GM19468 (cell line): ENCODE measurements around the gene MAGI3.
"Not testable (repeated sequence)": the region's sequence is repeated elsewhere in the genome, so short reads cannot be mapped to it uniquely, and the experiment has no call there.

Experiments
- ATAC-seq: cut with Tn5 transposase; IDR thresholded peaks from one replicate; pipeline ENCODE4 v1.9.1; 2021; ENCODE audit warnings: mild to moderate bottlenecking, moderate library complexity, moderate number of reproducible peaks; ENCODE audit not compliant: unreplicated experiment; ENCODE audit errors: extremely low read depth

MAGI3 gene

GRCh38 chr1:113437554-113438341, 47.4 kb downstream of the MAGI3 start:
- ATAC-seq, result no peak

DNA sequence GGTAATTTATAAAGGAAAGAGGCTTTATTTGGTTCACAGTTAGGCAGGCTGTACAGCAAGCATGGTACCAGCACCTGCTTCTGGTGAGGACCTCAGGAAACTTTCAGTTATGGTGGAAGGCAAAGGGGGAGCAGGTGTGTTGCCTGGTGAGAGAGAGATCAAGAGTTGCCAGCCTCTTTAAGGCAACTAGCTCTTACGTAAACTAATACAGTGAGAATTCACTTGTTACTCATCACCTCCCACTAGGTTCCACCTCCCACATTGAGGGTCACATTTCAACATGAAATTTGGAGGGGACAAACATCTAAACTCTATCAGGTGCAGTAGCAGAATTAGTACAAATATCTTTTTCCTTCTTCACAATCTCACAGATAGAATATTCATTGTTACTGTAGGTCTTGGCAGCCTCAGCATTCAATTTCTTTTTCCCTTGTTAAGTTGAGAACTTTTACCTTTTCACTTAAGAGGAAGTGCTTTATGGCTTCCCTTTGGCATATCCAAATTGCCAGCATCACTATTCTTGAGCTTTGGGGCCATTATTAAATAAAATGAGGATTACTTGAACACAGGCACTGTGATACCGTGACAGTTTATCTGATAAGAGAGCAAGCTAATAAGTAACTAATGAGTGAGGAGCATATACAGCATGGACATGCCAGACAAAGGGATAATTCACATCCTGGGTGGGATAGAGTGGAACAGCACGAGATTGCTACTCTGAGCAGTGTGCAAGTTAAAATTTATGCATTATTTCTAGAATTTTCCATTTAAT, 48.4 kb downstream of the MAGI3 start:
- no peak for ATAC-seq

GRCh38 chr1:113439277-113439670, 49.0 kb downstream of the MAGI3 start:
- ATAC-seq, result no peak

DNA sequence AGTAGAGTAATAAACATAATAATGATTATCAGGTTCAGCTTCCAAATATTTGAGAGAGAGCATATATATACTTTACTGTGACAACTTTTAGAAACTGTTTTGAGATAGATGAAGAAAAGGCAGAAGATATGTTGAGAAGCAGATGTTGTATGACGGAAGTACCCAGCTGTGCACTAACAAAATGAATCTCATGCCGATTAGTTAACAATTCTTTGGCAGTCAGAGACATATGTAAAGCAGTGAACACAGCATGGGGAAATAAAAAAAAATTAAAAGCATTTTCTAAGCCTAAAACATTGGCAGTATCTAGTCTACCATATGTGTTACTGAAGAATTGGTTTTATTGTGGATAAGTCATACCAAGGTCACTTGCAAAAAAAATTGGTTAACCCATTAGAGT, 51.8 kb downstream of the MAGI3 start:
- no peak for ATAC-seq

DNA sequence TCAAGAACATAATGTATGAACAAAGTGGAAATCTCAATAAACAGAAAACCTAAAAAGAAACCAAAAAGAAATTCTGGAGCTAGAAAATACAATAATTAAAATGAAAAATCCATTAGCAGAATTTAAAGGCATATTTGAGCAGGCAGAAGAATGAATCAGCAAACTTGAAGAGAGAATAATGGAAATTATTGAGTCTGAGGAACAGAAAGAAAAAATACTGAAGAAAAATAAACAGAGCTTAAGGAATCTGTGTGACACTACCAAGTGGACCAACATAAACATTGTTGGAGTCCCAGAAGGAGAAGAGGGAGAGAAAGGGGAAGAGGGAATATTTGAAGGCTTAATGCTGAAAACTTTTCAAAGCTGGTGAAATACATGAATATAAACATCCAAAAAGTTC, 54.5 kb downstream of the MAGI3 start:
- no peak for ATAC-seq

- no peak for ATAC-seq
Observed at GRCh38 chr1:113451710-113452109, 61.4 kb downstream of the MAGI3 start.

DNA sequence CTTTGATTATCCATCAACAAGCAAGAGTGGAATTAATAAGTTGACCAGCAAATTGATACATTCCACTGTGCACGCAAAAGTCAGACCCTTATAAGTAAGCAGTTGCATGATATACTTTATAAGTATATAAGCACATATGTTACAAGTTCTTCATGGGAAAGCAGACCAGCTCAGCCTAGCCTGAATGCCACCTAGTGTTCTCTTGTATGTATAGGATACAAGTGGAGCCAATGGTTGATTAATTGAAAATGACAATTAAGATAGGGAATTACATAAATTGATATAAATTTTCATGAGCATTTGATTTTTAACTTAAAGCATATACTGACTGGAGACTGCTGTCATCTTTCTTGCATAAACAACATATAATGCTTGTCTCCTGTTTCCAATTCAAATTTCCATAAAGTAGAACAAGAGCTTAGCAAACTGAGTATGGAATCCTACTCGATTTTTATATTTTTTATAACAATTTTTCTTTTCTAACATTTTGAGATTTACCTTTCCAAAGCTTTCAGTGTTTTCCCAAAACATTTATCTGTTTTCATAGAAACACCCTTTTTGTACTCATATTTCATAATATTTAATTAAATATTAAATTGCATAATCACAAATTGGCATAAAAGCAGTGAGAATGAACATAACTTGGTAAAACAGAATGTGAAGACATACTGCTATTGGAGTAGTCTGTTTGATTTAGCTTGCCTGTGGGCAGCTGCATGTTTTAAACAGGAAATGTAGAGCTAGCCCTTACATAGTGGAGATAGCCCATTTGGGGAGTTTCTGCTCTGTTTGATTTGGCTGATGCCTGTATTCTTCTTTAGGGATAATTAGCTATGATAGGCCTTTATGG, 62.8 kb downstream of the MAGI3 start:
- ATAC-seq, result no peak

DNA sequence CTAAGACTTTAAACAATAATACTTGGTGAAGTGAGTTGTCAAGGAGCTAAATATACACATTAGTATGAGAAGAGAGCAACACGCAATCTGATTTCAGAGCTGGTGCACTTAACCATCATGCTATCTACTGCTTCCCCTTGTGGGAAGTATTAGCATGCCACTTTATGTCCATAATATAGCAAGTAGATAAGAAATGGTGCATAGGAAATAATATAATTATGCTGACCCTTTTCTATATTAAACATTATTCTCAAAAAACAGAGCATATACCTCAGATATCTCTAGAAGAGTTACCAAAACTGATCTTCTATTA, 63.4 kb downstream of the MAGI3 start:
- ATAC-seq, result no peak

GRCh38 chr1:113455374-113455773, 65.1 kb downstream of the MAGI3 start:
- no peak for ATAC-seq

DNA sequence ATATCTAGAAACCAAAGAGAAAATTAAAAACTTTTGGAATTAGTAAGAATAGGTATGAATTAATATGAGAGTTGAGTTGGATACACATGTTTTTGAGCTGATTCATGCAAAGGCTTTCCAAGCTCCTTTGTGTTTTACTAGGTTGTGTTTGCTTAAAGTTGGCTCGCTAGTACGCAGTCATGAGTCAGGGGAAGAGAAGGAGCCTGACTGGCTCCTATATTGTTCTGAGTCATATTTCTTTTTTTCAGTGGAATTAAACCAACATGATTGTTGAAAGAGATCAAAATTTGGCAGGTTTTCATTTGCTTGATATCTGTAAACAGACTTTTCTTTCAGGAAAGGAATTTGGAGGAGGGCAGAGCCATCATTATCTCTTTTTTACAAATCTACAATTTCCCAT, 66.7 kb downstream of the MAGI3 start:
- no peak for ATAC-seq

- ATAC-seq, result no peak
Observed at GRCh38 chr1:113459279-113459678, 69.0 kb downstream of the MAGI3 start.

DNA sequence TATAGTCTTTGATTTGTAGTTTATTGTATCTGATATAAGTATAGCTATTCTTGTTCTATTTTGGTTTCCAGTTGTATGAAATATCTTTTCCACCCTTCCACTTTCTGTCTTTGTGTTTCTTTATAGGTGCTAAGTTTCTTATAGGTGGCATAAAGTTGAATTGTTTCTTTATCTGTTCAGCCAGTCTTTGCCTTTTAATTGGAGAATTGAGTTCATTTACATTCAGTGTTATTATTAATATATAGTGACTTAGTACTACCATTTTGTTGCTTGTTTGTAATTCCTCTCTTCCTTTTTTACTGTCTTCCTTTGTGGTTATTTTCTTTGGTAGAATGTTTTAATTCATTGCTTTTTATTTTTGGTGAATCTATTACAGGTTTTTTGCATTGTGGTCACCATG, 77.7 kb downstream of the MAGI3 start:
- ATAC-seq, result no peak

DNA sequence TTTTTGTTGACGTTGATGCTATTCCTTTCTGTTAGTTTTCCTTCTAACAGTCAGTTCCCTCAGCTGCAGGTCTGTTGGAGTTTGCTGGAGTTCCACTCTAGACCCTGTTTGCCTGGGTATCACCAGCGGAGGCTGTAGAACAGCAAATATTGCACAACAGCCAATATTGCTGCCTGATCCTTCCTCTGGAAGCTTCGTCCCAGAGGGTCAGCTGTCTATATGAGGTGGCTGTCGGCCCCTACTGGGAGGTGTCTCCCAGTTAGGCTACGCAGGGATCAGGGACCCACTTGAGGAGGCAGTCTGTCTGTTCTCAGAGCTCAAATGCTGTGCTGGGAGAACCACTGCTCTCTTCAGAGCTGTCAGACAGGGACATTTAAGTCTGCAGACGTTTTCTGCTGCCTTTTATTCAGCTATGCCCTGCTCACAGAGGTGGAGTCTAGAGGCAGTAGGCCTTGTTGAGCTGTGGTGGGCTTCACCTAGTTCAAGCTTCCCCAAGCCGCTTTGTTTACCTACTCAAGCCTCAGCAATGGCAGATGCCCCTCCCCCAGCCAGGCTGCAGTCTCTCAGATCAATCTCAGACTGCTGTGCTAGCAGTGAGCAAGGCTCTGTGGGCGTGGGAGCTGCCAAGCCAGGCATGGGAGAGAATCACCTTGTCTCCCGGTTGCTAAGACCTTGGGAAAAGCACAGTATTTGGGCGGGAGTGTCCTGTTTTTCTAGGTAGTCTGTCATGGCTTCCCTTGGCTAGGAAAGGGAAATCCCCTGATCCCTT, 88.3 kb downstream of the MAGI3 start:
- ATAC-seq, result not testable (repeated sequence)

DNA sequence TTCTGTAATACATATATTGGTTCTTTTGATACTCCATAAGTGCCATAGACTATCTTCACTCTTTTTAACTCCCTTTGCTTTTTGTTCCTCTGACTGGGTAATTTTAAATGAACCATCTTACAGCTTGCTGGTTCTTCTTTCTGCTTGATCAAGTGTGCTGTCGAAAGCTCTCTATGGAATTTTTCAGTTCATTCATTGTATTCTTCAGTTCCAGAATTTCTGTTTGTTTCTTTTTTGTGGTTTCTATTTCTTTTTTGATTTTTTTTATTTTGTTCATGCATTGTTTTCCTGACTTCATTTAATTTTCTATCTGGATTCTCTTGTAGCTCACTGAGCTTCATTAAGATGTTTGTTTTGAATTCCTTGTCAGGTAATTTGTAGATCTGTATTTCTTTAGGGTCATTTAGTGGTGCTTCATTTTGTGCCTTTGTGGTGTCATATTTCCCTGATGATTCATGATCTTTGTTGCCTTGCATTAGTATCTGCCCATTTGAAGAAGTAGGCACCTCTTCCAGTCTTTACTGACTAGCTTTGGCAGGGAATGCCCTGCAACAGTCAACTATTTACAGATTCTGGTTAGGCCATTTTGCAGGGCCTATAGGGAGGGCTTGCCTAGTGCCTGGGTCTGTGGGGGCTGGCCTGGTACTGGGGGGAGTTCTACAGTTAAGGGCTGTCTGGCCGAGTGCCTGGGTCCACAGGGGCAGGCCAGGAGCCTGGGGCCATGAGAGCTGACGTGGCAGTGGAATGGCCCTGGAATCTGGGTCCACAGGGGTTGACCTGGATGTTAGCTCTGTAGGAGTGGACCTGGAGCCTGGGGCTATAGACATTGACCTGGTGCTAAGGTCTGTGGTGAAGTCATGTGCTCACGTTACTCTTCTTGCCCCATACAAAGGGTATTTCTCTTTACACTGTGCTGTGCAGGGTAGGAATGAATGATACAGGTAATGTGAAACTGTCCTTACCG, 89.7 kb downstream of the MAGI3 start:
- no peak for ATAC-seq

DNA sequence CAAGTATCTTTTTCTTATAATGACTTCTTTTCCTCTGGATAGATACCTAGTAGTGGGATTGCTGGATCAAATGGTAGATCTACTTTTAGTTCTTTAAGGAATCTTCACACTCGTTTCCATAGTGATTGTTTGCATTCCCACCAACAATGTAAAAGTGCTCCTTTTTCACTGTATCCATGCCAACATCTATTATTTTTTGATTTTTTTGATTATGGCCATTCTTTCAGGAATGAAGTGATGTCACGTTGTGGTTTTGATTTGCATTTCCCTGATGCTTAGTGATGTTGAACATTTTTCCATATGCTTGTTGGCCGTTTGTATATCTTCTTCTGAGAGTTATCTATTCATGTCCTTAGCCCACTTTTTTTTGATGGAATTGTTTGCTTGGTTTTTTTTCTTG, 94.8 kb downstream of the MAGI3 start:
- not testable (repeated sequence) for ATAC-seq

GRCh38 chr1:113488576-113489177, 98.4 kb downstream of the MAGI3 start:
- ATAC-seq, result no peak

GRCh38 chr1:113490384-113490783, 100.1 kb downstream of the MAGI3 start:
- ATAC-seq, result no peak

- no peak for ATAC-seq
Observed at GRCh38 chr1:113493533-113493932, 103.2 kb downstream of the MAGI3 start.

DNA sequence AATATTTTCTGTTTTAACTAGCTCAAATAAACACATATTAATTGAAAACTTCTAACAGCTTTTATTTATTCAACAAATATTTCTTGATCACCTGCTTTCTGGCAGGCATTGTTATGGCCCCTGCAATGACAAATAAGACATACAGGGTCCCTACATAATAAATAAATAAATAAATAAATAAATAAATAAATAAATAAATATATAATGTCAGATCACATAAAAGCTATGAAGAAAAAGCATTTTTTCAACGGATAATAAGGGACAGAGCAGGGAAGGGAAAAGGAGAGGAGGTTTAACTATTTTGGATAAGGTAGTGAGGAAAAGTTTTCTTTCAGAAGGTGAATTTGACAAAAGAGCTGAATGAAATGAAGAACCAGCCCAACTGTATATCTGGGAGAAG, 115.0 kb downstream of the MAGI3 start:
- no peak for ATAC-seq
